Heart left ventricle (tissue), 16 donors: Measurements from ENCODE around the gene THSD7B. TPM values are rescaled to one million over a fixed set of nuclear protein-coding genes. Genes with fewer than 3 reads are reported as not detected.
A peak's percentile ranks its signal among the peaks of the same experiment; 100 is the strongest.

Experiments
- ATAC-seq, 4 donors: fragments of 200-7000 bp; cut with Tn5 transposase; one replicate each; pipeline ENCODE4 v1.9.1; 2020 to 2022; ENCODE audit warnings: moderate library complexity in 4 of 4, mild to moderate bottlenecking in 3 of 4, moderate number of reproducible peaks in 1 of 4
- DNase-seq, 5 donors: peaks; one replicate each; pipeline ENCODE4 v3.0.0-alpha.2; 2020
- H3K27ac ChIP-seq, 12 donors: fragments of 200-600 bp; sonication (generic) in 4 of 12; one replicate each; pipeline versions ENCODE4 v1.5.0 to v1.8.0; 2016 to 2022; ENCODE audit warnings: mild to moderate bottlenecking in 2 of 12
- H3K27me3 ChIP-seq, 9 donors: fragments of 200-600 bp; sonication (generic) in 2 of 9; one replicate each; pipeline versions ENCODE4 v1.5.1 to v1.8.0; 2016 to 2022; ENCODE audit warnings: mild to moderate bottlenecking in 3 of 9
- H3K36me3 ChIP-seq, 9 donors: fragments of 200-600 bp; sonication (generic) in 2 of 9; one replicate each; pipeline versions ENCODE4 v1.5.0 to v1.8.0; 2018 to 2022; ENCODE audit warnings: mild to moderate bottlenecking in 2 of 9
- H3K4me1 ChIP-seq, 12 donors: fragments of 200-600 bp; sonication (generic) in 4 of 12; one replicate each; pipeline versions ENCODE4 v1.5.0 to v1.8.0; 2016 to 2022; ENCODE audit warnings: mild to moderate bottlenecking in 3 of 12
- H3K4me3 ChIP-seq, 12 donors: fragments of 200-600 bp; sonication (generic) in 4 of 12; one replicate each; pipeline versions ENCODE4 v1.5.0 to v1.8.0; 2017 to 2022; ENCODE audit warnings: mild to moderate bottlenecking in 9 of 12, moderate library complexity in 4 of 12
- H3K9me3 ChIP-seq, 12 donors: fragments of 200-600 bp; sonication (generic) in 4 of 12; one replicate each; pipeline versions ENCODE4 v1.5.0 to v1.8.0; 2016 to 2022; ENCODE audit warnings: mild to moderate bottlenecking in 1 of 12
- CTCF ChIP-seq, 12 donors: fragments of 200-600 bp; sonication (generic) in 4 of 12; IDR thresholded peaks; one replicate each; pipeline versions ENCODE4 v1.5.0 to v1.8.0; 2018 to 2022; ENCODE audit warnings: antibody characterized with exemption in 12 of 12, mild to moderate bottlenecking in 5 of 12
- POLR2A ChIP-seq, 2 donors: fragments of 450-650 bp; IDR thresholded peaks; one replicate each; pipeline ENCODE4 v1.6.1; 2017; ENCODE audit warnings: antibody characterized with exemption in 2 of 2, mild to moderate bottlenecking in 2 of 2, moderate library complexity in 2 of 2
- WGBS, 4 donors: extraction: QIAGEN DNeasy Blood & Tissue Kit in 2 of 4; methylation state at CpG; one replicate each; pipeline versions ENCODE4 v1.1.5 to v1.1.7; 2013 to 2018; 5-methylcytosine and 5-hydroxymethylcytosine counted together
- intact Hi-C, 10 donors: fragments of 100-400 bp; cut with DNase I; formaldehyde crosslinking; loops; one replicate each; pipeline versions ENCODE4 v1.11.1 to v1.14.2; 2022
- polyA plus RNA-seq, 2 donors: library from polyadenylated mRNA; stranded (reverse); fragments of 200-250 nt; gene quantifications; one replicate each; pipeline ENCODE4 v1.2.3, GENCODE V29; 2013
- total RNA-seq, 9 donors: library from RNA; depleted of rRNA in 2 of 9; stranded (reverse); fragments of >200 nt in 2 of 9; fragmentation: NEBNext Ultra II Directional in 3 of 9; extraction: Animal tissue kit (Norgen Biotek cat#: 25700) in 3 of 9; gene quantifications; one replicate each; pipeline versions ENCODE4 v1.1.0 to v1.2.4, GENCODE V29; 2016 to 2023
- donor health status: ischemic (EF 13 %, LVEDD 7.1; RV severe dilation, severe dysfunction).
- donor health status: healthy with polysubstance abuse.
- donor health status: DM: no; HTN: yes; CAD: no.
- donor health status: DM: no; HTN: no; CAD: no.
- donor health status: ischemic (EF 25% LVEDD 6.9; RV normal size, moderate dysfunction).
- donor health status: ischemic (EF 25% LVEDD 5.7; RV mildly dilated, moderate dysfunction).
- donor health status: healthy.
- donor health status: DM: yes; HTN: yes; CAD: no.
- donor health status: ischemic (EF 35%, LVEDD 5.7; RV mildly dilated, moderate dysfunction).
- donor health status: nonischemic (EF 11% LVEDD 7.7; RV severe dilation, severe dysfunction).
- donor health status: DM: yes; HTN: yes; CAD: no.
- donor health status: PGD.
- donor health status: ischemic (EF 29% LVEDD 5.4; RV normal size, mild dysfunction).
- donor health status: nonischemic (EF 23%, LVEDD 6.1; RV moderate dilation, normal function).

THSD7B gene
- total and polyA plus RNA-seq, 11 donors = 0.04 to 0.43 (median 0.17) TPM

GRCh38 chr2:136917411-136917881 is 152.1 kb downstream of the THSD7B start:
- intact Hi-C loops = loop anchor here in 1 of 10 donors (5.0 kb wide), 1 partner anchor 500 kb away; no protein-coding TSS in a partner anchor
- H3K27me3 ChIP-seq = no peaks in the 10 kb centered on the region
- H3K4me1 ChIP-seq = no peaks in the 10 kb centered on the region
- ATAC-seq (no peak), DNase-seq (no peak)
- 67 to 80% (median 73%) methylated on average over 5 of the region's 5 CpGs for WGBS, 4 donors
- H3K36me3 ChIP-seq = no peaks in the 10 kb centered on the region
- peaks cover 0 to 11% (median 0%) of the 10 kb centered on the region in 12 donors for H3K9me3 ChIP-seq
- H3K27ac ChIP-seq = no peak overlapping the region
- no peak overlapping the region for H3K4me3 ChIP-seq
- TF ChIP-seq CTCF (IDR thresholded peaks at IDR 0.05) = no peak
- TF ChIP-seq POLR2A (IDR thresholded peaks at IDR 0.05) = no peak

GRCh38 chr2:136919682-136920081 is 154.3 kb downstream of the THSD7B start:
- no peaks in the 10 kb centered on the region for H3K27me3 ChIP-seq
- intact Hi-C loops = loop anchor here in 1 of 10 donors (5.0 kb wide), 1 partner anchor 502 kb away; no protein-coding TSS in a partner anchor
- H3K4me3 ChIP-seq = no peak overlapping the region
- no peaks in the 10 kb centered on the region for H3K4me1 ChIP-seq
- TF ChIP-seq CTCF (IDR thresholded peaks at IDR 0.05) (no peak), POLR2A (IDR thresholded peaks at IDR 0.05) (no peak)
- no peak overlapping the region for H3K27ac ChIP-seq
- 92 to 100% (median 96%) methylated on average over 4 of the region's 4 CpGs for WGBS, 4 donors
- H3K9me3 ChIP-seq = peaks cover 0 to 13% (median 0%) of the 10 kb centered on the region in 12 donors
- H3K36me3 ChIP-seq = no peaks in the 10 kb centered on the region
- no peak for DNase-seq
- no peak for ATAC-seq

GRCh38 chr2:136920652-136921333 is 155.4 kb downstream of the THSD7B start:
- TF ChIP-seq CTCF (IDR thresholded peaks at IDR 0.05) (peak in 1 of 12 donors; percentile 10), POLR2A (IDR thresholded peaks at IDR 0.05) (no peak)

GRCh38 chr2:136927156-136927555 is 161.8 kb downstream of the THSD7B start:
- intact Hi-C loops = no loop called here
- Histone ChIP-seq H3K9me3 (peaks cover 0 to 6% (median 0%) of the 10 kb centered on the region in 12 donors), H3K27me3 (no peaks in the 10 kb centered on the region), H3K4me3 (no peak overlapping the region), H3K4me1 (no peaks in the 10 kb centered on the region), H3K27ac (no peak overlapping the region), H3K36me3 (no peaks in the 10 kb centered on the region)
- no peak for ATAC-seq
- no peak for DNase-seq
- 25 to 66% (median 50%) methylated on average over 3 of the region's 3 CpGs for WGBS, 4 donors
- TF ChIP-seq POLR2A (IDR thresholded peaks at IDR 0.05) (no peak), CTCF (IDR thresholded peaks at IDR 0.05) (no peak)

More at GRCh38 chr2:136920652-136921333, 155.4 kb downstream of the THSD7B start:
- WGBS, 4 donors = 81 to 89% (median 85%) methylated on average over 4 to 9 of the region's 9 CpGs
- no peak overlapping the region for H3K4me3 ChIP-seq
- ATAC-seq = no peak
- intact Hi-C loops = no loop called here
- H3K27me3 ChIP-seq = no peaks in the 10 kb centered on the region
- H3K4me1 ChIP-seq = no peaks in the 10 kb centered on the region
- no peaks in the 10 kb centered on the region for H3K36me3 ChIP-seq
- DNase-seq = peak in 1 of 5 donors; percentile 59
- H3K9me3 ChIP-seq = peaks cover 0 to 13% (median 0%) of the 10 kb centered on the region in 12 donors
- H3K27ac ChIP-seq = no peak overlapping the region
